ENCODE data around the gene TCAP. TPM values are rescaled to one million over a fixed set of nuclear protein-coding genes. Genes with fewer than 3 reads are reported as not detected.

Gene TCAP
- total RNA-seq, 3 donors from 2014 or later, result 0.48 to 0.73 (median 0.66) TPM

GRCh38 chr17:39711851-39712250 is 46.7 kb downstream of the TCAP start:
- Histone ChIP-seq H3K9me3 (no peaks in the 10 kb centered on the region), H3K36me3 (peaks cover 5% of the 10 kb centered on the region), H3K4me1 (peaks cover under 1 to 13% of the 10 kb centered on the region in 2 donors), H3K4me3 (no peak overlapping the region), H3K27me3 (no peaks in the 10 kb centered on the region), H3K27ac (no peak overlapping the region)
- TF ChIP-seq POLR2AphosphoS5 (IDR thresholded peaks at IDR 0.05) (no peak), POLR2A (IDR thresholded peaks at IDR 0.05) (no peak)
- TF ChIP-seq, protein P1, sequence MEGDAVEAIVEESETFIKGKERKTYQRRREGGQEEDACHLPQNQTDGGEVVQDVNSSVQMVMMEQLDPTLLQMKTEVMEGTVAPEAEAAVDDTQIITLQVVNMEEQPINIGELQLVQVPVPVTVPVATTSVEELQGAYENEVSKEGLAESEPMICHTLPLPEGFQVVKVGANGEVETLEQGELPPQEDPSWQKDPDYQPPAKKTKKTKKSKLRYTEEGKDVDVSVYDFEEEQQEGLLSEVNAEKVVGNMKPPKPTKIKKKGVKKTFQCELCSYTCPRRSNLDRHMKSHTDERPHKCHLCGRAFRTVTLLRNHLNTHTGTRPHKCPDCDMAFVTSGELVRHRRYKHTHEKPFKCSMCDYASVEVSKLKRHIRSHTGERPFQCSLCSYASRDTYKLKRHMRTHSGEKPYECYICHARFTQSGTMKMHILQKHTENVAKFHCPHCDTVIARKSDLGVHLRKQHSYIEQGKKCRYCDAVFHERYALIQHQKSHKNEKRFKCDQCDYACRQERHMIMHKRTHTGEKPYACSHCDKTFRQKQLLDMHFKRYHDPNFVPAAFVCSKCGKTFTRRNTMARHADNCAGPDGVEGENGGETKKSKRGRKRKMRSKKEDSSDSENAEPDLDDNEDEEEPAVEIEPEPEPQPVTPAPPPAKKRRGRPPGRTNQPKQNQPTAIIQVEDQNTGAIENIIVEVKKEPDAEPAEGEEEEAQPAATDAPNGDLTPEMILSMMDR (IDR thresholded peaks at IDR 0.05), result no peak
- intact Hi-C loops (cut with DNase I; ENCODE audit: low total_unique reads), result no loop called here
- DNase-seq (ENCODE audit: low spot score in 2 of 2), result no peak

- no peak for DNase-seq (ENCODE audit: low spot score in 2 of 2)
- intact Hi-C loops (cut with DNase I; ENCODE audit: low total_unique reads), result no loop called here
- Histone ChIP-seq H3K4me3 (no peak overlapping the region), H3K27ac (peak overlapping the region in 1 of 2 donors; percentile 1), H3K9me3 (no peaks in the 10 kb centered on the region), H3K36me3 (no peaks in the 10 kb centered on the region), H3K27me3 (no peaks in the 10 kb centered on the region), H3K4me1 (peaks cover 0 to 4% of the 10 kb centered on the region in 2 donors)
- TF ChIP-seq, protein P1 (IDR thresholded peaks at IDR 0.05), result no peak
- TF ChIP-seq POLR2AphosphoS5 (IDR thresholded peaks at IDR 0.05), result no peak
- TF ChIP-seq POLR2A (IDR thresholded peaks at IDR 0.05), result no peak
These were observed 49.1 kb downstream of the TCAP start for GRCh38 chr17:39714234-39714633.

DNA sequence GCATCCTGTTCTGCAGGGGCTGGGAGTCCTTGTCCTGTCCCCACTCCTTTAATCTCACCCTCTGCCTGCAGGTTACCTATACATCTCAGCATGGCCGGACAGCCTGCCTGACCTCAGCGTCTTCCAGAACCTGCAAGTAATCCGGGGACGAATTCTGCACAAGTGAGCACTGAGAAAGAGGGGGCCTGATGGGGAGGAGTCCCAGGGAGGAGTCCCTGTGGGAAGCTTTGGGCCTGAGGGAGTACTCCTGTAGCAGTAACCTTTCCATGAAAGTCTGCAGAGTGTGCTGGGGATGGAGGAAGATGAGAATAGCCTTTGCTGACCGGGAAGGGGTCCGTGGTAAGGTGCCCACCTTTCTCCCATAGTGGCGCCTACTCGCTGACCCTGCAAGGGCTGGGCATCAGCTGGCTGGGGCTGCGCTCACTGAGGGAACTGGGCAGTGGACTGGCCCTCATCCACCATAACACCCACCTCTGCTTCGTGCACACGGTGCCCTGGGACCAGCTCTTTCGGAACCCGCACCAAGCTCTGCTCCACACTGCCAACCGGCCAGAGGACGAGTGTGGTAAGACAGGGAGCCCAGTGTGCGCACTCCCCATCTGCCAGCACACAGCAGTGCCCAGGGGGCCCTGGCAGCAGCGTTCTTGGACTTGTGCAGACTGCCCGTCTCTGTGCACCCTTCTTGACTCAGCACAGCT is 50.4 kb downstream of the TCAP start:
- TF ChIP-seq POLR2A (IDR thresholded peaks at IDR 0.05), result no peak
- TF ChIP-seq, protein P1 (IDR thresholded peaks at IDR 0.05), result no peak
- TF ChIP-seq POLR2AphosphoS5 (IDR thresholded peaks at IDR 0.05), result no peak
- H3K27me3 ChIP-seq, result no peaks in the 10 kb centered on the region
- no peaks in the 10 kb centered on the region for H3K36me3 ChIP-seq
- no peak overlapping the region for H3K4me3 ChIP-seq
- peak overlapping the region; percentile 93 to 95 for H3K27ac ChIP-seq
- no peaks in the 10 kb centered on the region for H3K9me3 ChIP-seq
- intact Hi-C loops (cut with DNase I; ENCODE audit: low total_unique reads), result no loop called here
- H3K4me1 ChIP-seq, result peaks cover 0 to 4% of the 10 kb centered on the region in 2 donors
- DNase-seq (ENCODE audit: low spot score in 2 of 2), result no peak

Other genes with a start within 250 kb of the TCAP start
- 10 to 100 TPM; 21.4 to 36.3 (median 33.1) TPM for gene MED1, start 214.1 kb upstream of the TCAP start, total RNA-seq
- 10 to 100 TPM; 38.6 to 58.2 (median 41.3) TPM for gene CDK12, start 203.9 kb upstream of the TCAP start, total RNA-seq
- gene NEUROD2, start 57.4 kb upstream of the TCAP start, total RNA-seq, result not detected
- gene PPP1R1B, start 38.4 kb upstream of the TCAP start, total RNA-seq, result 10 to 100 TPM; 22.6 to 71.3 (median 67.5) TPM
- gene STARD3, start 28.2 kb upstream of the TCAP start, total RNA-seq, result 10 to 100 TPM; 37.0 to 43.9 (median 42.0) TPM
- gene PNMT, start 3.1 kb downstream of the TCAP start, total RNA-seq, result 1 to 10 TPM; 1.6 to 9.5 (median 5.1) TPM
- 10 to 100 TPM; 11.7 to 23.7 (median 21.6) TPM for gene PGAP3, start 22.7 kb downstream of the TCAP start, total RNA-seq
- gene ERBB2, start 34.7 kb downstream of the TCAP start, total RNA-seq, result 100 to 1,000 TPM in 1 of 3 donors, 10 to 100 TPM in 2; 13.1 to 118 (median 59.0) TPM
- gene MIEN1, start 65.2 kb downstream of the TCAP start, total RNA-seq, result 10 to 100 TPM; 50.7 to 68.2 (median 61.6) TPM
- 10 to 100 TPM in 2 of 3 donors, not detected in 1; 27.9 to 69.2 TPM for gene GRB7, start 72.6 kb downstream of the TCAP start, total RNA-seq
- gene IKZF3, start 199.0 kb downstream of the TCAP start, total RNA-seq, result 1 to 10 TPM; 1.8 to 4.8 (median 2.3) TPM
- gene ZPBP2, start 202.9 kb downstream of the TCAP start, total RNA-seq, result not detected